ENCODE measurements around the gene CHAF1A.

DNA sequence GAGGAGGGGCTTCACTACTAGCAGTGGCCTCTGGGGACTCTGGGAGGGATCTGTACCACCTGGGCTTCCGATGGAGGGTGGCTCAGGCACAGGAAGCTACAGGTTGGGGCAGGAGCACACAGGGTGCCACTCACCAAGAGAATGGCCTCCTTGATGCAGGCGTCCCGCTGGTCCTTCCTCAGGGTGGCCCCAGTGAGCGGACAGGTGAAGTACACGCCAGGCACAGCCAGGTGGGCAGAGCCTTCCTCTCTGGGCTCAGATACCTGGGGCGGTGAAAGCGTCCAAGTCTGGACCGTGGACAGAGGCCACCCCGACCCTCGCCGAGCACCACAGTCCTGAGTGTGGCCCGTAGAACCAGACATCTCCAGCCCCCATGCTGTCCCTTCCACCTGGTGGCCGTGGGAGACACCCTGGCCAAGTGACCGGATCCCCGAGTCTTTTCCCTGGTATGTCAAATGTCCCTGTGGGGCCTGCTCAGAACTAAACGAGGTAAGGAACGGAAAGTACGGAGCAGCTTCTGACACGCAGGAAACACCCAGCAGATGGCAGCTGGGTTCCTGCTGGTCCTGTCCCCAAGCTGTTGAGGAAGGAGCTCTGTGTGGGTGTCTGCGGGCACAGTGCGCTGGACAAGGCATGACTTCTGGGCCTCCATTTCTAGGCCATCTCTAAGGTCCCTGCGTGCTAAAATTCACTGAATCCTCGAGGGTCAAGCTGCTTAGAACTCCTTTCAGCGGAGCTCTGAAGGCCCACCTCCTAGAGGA lies 50.0 kb downstream of the CHAF1A start:
- TF ChIP-seq POLR2AphosphoS5 (IDR thresholded peaks at IDR 0.05; ENCODE audit: borderline replicate concordance, low read depth, low read length) (0 out of 2 replicates have a peak, but pooled peaks have one; percentile 2), EZH2 (IDR thresholded peaks at IDR 0.05) (no peak)
